Keratinocyte (primary cell): ENCODE data around the gene ITGA7. TPM values are rescaled to one million over a fixed set of nuclear protein-coding genes. Genes with fewer than 3 reads are reported as not detected.

Experiments used
- DNase-seq: peaks from one replicate; pipeline ENCODE4 v3.0.0-alpha.2; 2011; ENCODE audit warnings: low read depth, missing footprints, low spot score
- FAIRE-seq: peaks from 2 replicates; lab custom pipeline; 2011; peaks lifted over from hg19 to GRCh38; lab: Jason Lieb, UNC
- H2AFZ ChIP-seq: 2 replicates; pipeline ENCODE4 v1.6.0; 2012; ENCODE audit warnings: low read length, control low read depth, inconsistent platforms; ENCODE audit not compliant: control insufficient read depth
- H3K27ac ChIP-seq: 2 replicates; pipeline ENCODE4 v1.5.1; 2011; ENCODE audit warnings: low read length; ENCODE audit not compliant: control insufficient read depth, insufficient read depth
- H3K27me3 ChIP-seq: 3 replicates; pipeline ENCODE4 v1.6.0; 2011; ENCODE audit warnings: low read length; ENCODE audit not compliant: control insufficient read depth, insufficient read depth; ENCODE audit errors: extremely low read depth
- H3K36me3 ChIP-seq, 2 experiments: 2 replicates in 1 of 2; 3 replicates in 1 of 2; pipeline ENCODE4 v1.5.1; 2011; ENCODE audit warnings: low read length in 2 of 2, mild to moderate bottlenecking in 1 of 2; ENCODE audit not compliant: control insufficient read depth in 2 of 2, insufficient read depth in 2 of 2; ENCODE audit errors: extremely low read depth in 1 of 2
- H3K4me1 ChIP-seq: 3 replicates; pipeline ENCODE4 v1.5.1; 2011; ENCODE audit warnings: low read length; ENCODE audit not compliant: control insufficient read depth, insufficient read depth; ENCODE audit errors: extremely low read depth
- H3K4me2 ChIP-seq: 3 replicates; pipeline ENCODE4 v1.6.0; 2011; ENCODE audit warnings: low read depth, low read length; ENCODE audit not compliant: control insufficient read depth, insufficient read depth; ENCODE audit errors: extremely low read depth
- H3K4me3 ChIP-seq, 3 experiments: fragments of 200-600 bp in 1 of 3; sonication (generic) in 1 of 3; 2 replicates in 2 of 3; 3 replicates in 1 of 3; pipeline ENCODE4 v1.5.1; 2011 to 2016; ENCODE audit warnings: low read length in 3 of 3, mild to moderate bottlenecking in 3 of 3, control low read depth in 2 of 3, inconsistent platforms in 1 of 3, low read depth in 1 of 3, mixed read lengths in 1 of 3, mixed run types in 1 of 3, moderate library complexity in 1 of 3; ENCODE audit not compliant: control insufficient read depth in 2 of 3, insufficient read depth in 2 of 3; ENCODE audit errors: extremely low read depth in 1 of 3
- H3K79me2 ChIP-seq: 2 replicates; pipeline ENCODE4 v1.6.0; 2012; ENCODE audit warnings: low read length; ENCODE audit not compliant: control insufficient read depth, insufficient read depth
- H3K9ac ChIP-seq: 3 replicates; pipeline ENCODE4 v1.6.0; 2011; ENCODE audit warnings: low read length; ENCODE audit not compliant: control insufficient read depth, insufficient read depth; ENCODE audit errors: extremely low read depth
- H3K9me1 ChIP-seq: 3 replicates; pipeline ENCODE4 v1.6.0; 2011; ENCODE audit warnings: low read length; ENCODE audit not compliant: control insufficient read depth, insufficient read depth; ENCODE audit errors: extremely low read depth
- H3K9me3 ChIP-seq: 2 replicates; pipeline ENCODE4 v1.5.1; 2012; ENCODE audit warnings: low read depth, low read length; ENCODE audit not compliant: control insufficient read depth
- H4K20me1 ChIP-seq: 3 replicates; pipeline ENCODE4 v1.6.0; 2011; ENCODE audit warnings: low read length; ENCODE audit not compliant: control insufficient read depth, insufficient read depth; ENCODE audit errors: extremely low read depth
- EZH2 ChIP-seq: IDR thresholded peaks from one replicate; pipeline ENCODE4 v1.6.1; 2012; ENCODE audit warnings: inconsistent platforms, mild to moderate bottlenecking, low read length, moderate library complexity
- dilution Hi-C: fragments of 300-500 bp; cut with MboI; formaldehyde crosslinking; loops from one replicate; pipeline ENCODE4 v1.7.0; 2020; ENCODE audit warnings: low sequenced_read_pairs; ENCODE audit not compliant: extremely low pct_ligation_motif_present
- polyA plus RNA-seq, 5 experiments: library from polyadenylated mRNA; depleted of rRNA in 3 of 5; stranded (reverse) in 3 of 5; stranded (forward) in 1 of 5; unstranded in 1 of 5; fragments of >200 nt; gene quantifications; 1 replicate in 1 of 5; 2 replicates in 3 of 5; 3 replicates in 1 of 5; pipeline versions ENCODE4 v1.2.1 to v1.2.3, GENCODE V29; 2011 to 2012; ENCODE audit warnings: missing spikeins in 2 of 5, low read depth in 1 of 5, low replicate concordance in 1 of 5
- TF ChIP-seq, protein P1 (sequence below), 3 experiments: IDR thresholded peaks in 1 of 3; conservative IDR thresholded peaks in 1 of 3; optimal IDR thresholded peaks in 1 of 3; 2 replicates in 2 of 3; 3 replicates in 1 of 3; pipeline versions ENCODE3 to v1.5.1; 2011; ENCODE audit warnings: low read length in 3 of 3, mild to moderate bottlenecking in 3 of 3, moderate library complexity in 2 of 3, control low read depth in 1 of 3, inconsistent platforms in 1 of 3; ENCODE audit not compliant: insufficient read depth in 2 of 3; ENCODE audit errors: extremely low read depth in 1 of 3

The ITGA7 gene
- polyA plus RNA-seq, 1 donor (not counting 4 experiments of a cell fraction or from before 2014, with no cell fraction given) = 0.04 TPM

DNA sequence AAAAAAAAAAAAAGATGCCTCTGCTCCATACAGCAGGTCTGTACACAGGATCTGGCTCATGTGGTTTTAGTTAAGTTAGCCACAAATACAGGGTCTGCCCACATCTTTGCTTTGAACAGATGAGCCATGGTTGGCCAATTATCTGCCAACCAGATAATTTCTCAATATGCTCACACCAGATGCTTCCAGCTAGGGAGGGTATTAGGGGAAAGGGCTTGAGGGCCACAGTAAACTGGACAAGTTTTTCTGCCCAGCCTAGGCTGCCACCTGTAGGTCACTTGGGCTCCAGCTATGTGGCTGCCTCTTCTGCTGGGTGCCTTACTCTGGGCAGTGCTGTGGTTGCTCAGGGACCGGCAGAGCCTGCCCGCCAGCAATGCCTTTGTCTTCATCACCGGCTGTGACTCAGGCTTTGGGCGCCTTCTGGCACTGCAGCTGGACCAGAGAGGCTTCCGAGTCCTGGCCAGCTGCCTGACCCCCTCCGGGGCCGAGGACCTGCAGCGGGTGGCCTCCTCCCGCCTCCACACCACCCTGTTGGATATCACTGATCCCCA is 13.3 kb upstream of the ITGA7 start:
- H3K4me3 ChIP-seq = no peak overlapping the region
- no peaks in the 10 kb centered on the region for H3K27me3 ChIP-seq
- H3K9me1 ChIP-seq = no peaks in the 10 kb centered on the region
- H3K4me2 ChIP-seq = no peak overlapping the region
- peaks cover 3% of the 10 kb centered on the region for H3K79me2 ChIP-seq
- DNase-seq = peak; percentile 77
- no peaks in the 10 kb centered on the region for H4K20me1 ChIP-seq
- H3K9me3 ChIP-seq = no peaks in the 10 kb centered on the region
- H3K27ac ChIP-seq = no peak overlapping the region
- no peak for FAIRE-seq
- no peak overlapping the region for H2AFZ ChIP-seq
- peaks cover 35% of the 10 kb centered on the region for H3K4me1 ChIP-seq
- H3K36me3 ChIP-seq = peaks cover 14 to 22% of the 10 kb centered on the region in 2 experiments
- H3K9ac ChIP-seq = no peak overlapping the region
- dilution Hi-C loops = loop anchor here (5.0 kb wide), 1 partner anchor 34 kb away; no protein-coding TSS in a partner anchor
- TF ChIP-seq, protein P1, sequence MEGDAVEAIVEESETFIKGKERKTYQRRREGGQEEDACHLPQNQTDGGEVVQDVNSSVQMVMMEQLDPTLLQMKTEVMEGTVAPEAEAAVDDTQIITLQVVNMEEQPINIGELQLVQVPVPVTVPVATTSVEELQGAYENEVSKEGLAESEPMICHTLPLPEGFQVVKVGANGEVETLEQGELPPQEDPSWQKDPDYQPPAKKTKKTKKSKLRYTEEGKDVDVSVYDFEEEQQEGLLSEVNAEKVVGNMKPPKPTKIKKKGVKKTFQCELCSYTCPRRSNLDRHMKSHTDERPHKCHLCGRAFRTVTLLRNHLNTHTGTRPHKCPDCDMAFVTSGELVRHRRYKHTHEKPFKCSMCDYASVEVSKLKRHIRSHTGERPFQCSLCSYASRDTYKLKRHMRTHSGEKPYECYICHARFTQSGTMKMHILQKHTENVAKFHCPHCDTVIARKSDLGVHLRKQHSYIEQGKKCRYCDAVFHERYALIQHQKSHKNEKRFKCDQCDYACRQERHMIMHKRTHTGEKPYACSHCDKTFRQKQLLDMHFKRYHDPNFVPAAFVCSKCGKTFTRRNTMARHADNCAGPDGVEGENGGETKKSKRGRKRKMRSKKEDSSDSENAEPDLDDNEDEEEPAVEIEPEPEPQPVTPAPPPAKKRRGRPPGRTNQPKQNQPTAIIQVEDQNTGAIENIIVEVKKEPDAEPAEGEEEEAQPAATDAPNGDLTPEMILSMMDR (optimal IDR thresholded peaks at IDR 0.05 in 1 of 3, IDR thresholded peaks at IDR 0.05 in 1 of 3, conservative IDR thresholded peaks at IDR 0.05 in 1 of 3; ENCODE audit: extremely low read depth in 1 of 3, insufficient read depth in 2 of 3, low read length in 3 of 3) = peak; percentile 42 to 86 (median 68)
- no peak for TF ChIP-seq EZH2

DNA sequence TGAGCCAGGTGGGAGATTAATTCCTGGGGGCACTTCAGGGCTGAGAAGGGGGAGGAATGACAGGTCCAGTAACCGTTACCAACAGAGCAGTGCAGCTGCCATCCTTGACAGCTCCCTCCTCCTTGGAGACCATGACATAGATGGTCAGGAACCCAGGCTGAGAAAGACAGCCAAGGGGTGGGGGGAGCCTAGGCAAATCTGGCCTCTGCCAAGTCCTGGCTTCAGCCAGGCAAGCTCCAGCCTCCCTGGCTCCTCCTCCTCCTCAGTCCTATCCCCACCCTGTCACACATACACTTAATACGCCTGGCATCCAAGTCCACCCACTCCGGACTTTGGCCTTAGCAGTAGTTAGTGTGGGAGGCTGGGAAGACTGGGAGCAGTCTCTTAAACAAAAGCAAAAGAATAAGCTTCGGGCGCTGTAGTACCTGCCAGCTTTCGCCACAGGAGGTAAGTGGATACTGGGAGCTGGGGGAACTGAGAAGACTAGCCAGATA is 12.4 kb upstream of the ITGA7 start, which contains the start of gene RDH5:
TSS of gene RDH5 (plus strand) at position 323 of the 494 bp plus-strand sequence. CDS start 792 bp downstream, outside the sequence.
- H3K27ac ChIP-seq = no peak within 1 kb of the TSS
- peaks cover 35% of the 10 kb centered on the region for H3K4me1 ChIP-seq
- no peak for FAIRE-seq

More for the DNA sequence above, 12.4 kb upstream of the ITGA7 start, which contains the start of gene RDH5:
- Histone ChIP-seq H3K4me2 (no peak within 1 kb of the TSS), H3K79me2 (no peaks in the 10 kb centered on the region), H3K9me1 (no peaks in the 10 kb centered on the region), H3K36me3 (peaks cover 10 to 15% of the 10 kb centered on the region in 2 experiments), H4K20me1 (no peaks in the 10 kb centered on the region), H2AFZ (no peak within 1 kb of the TSS), H3K4me3 (no peak within 1 kb of the TSS), H3K27me3 (no peaks in the 10 kb centered on the region), H3K9me3 (no peaks in the 10 kb centered on the region), H3K9ac (no peak within 1 kb of the TSS)
- DNase-seq = no peak
- TF ChIP-seq, protein P1 (optimal IDR thresholded peaks at IDR 0.05 in 1 of 3, IDR thresholded peaks at IDR 0.05 in 1 of 3, conservative IDR thresholded peaks at IDR 0.05 in 1 of 3; ENCODE audit: extremely low read depth in 1 of 3, insufficient read depth in 2 of 3, low read length in 3 of 3) = no peak
- TF ChIP-seq EZH2 = no peak
- dilution Hi-C loops = loop anchor here (5.0 kb wide), 1 partner anchor 33 kb away; no protein-coding TSS in a partner anchor
